CD14-positive monocyte (primary cell): ENCODE measurements around the gene MATCAP1. TPM values are rescaled to one million over a fixed set of nuclear protein-coding genes. Genes with fewer than 3 reads are reported as not detected.
A peak's percentile ranks its signal among the peaks of the same experiment; 100 is the strongest.

Experiments
- DNase-seq, 3 donors: peaks; one replicate each; pipeline ENCODE4 v3.0.0-alpha.2; 2011 to 2022
- H2AFZ ChIP-seq: 2 replicates; pipeline ENCODE4 v1.6.0; 2012; ENCODE audit warnings: mild to moderate bottlenecking, low read depth, low read length, inconsistent platforms; ENCODE audit not compliant: insufficient read depth, poor library complexity, severe bottlenecking
- H3K27ac ChIP-seq, 2 donors: 1 replicate in 1 of 2; 2 replicates in 1 of 2; pipeline ENCODE4 v1.5.1; 2012 to 2013; ENCODE audit warnings: low read length in 2 of 2, control low read depth in 1 of 2, inconsistent platforms in 1 of 2, low read depth in 1 of 2, mild to moderate bottlenecking in 1 of 2
- H3K27me3 ChIP-seq, 2 donors: one replicate each; pipeline versions ENCODE4 v1.6.0 to v1.6.1; 2011 to 2013; ENCODE audit warnings: low read length in 2 of 2; ENCODE audit not compliant: control insufficient read depth in 2 of 2, insufficient read depth in 2 of 2
- H3K36me3 ChIP-seq, 2 donors: replicated peaks in 1 of 2; 1 replicate in 1 of 2; 2 replicates in 1 of 2; pipeline versions ENCODE4 v1.5.1 to v1.6.1; 2012 to 2013; ENCODE audit warnings: low read length in 2 of 2, control low read depth in 1 of 2, inconsistent platforms in 1 of 2, mild to moderate bottlenecking in 1 of 2; ENCODE audit not compliant: insufficient read depth in 2 of 2, control insufficient read depth in 1 of 2
- H3K4me1 ChIP-seq, 2 donors: 1 replicate in 1 of 2; 2 replicates in 1 of 2; pipeline versions ENCODE4 v1.5.1 to v1.6.1; 2012 to 2013; ENCODE audit warnings: low read length in 2 of 2, control low read depth in 1 of 2, inconsistent platforms in 1 of 2, mild to moderate bottlenecking in 1 of 2, moderate library complexity in 1 of 2; ENCODE audit not compliant: insufficient read depth in 2 of 2, control insufficient read depth in 1 of 2
- H3K4me2 ChIP-seq: replicated peaks from 2 replicates; pipeline ENCODE3; 2012; ENCODE audit warnings: low read length, moderate library complexity, mild to moderate bottlenecking; ENCODE audit not compliant: poor library complexity, severe bottlenecking; ENCODE audit errors: extremely low read depth
- H3K4me3 ChIP-seq, 3 experiments: fragments of 200-600 bp in 1 of 3; sonication (generic) in 1 of 3; replicated peaks in 1 of 3; 1 replicate in 2 of 3; 2 replicates in 1 of 3; pipeline ENCODE4 v1.5.1; 2011 to 2013; ENCODE audit warnings: low read length in 3 of 3, mild to moderate bottlenecking in 3 of 3, control low read depth in 2 of 3, low read depth in 2 of 3, inconsistent platforms in 1 of 3, moderate library complexity in 1 of 3
- H3K79me2 ChIP-seq: 2 replicates; pipeline ENCODE4 v1.6.0; 2012; ENCODE audit warnings: mild to moderate bottlenecking, control low read depth, inconsistent platforms, low read length, moderate library complexity; ENCODE audit not compliant: insufficient read depth
- H3K9ac ChIP-seq: 2 replicates; pipeline ENCODE4 v1.6.0; 2017; ENCODE audit warnings: low read length, mild to moderate bottlenecking; ENCODE audit not compliant: insufficient read depth, poor library complexity, severe bottlenecking
- H3K9me3 ChIP-seq, 2 donors: replicated peaks in 1 of 2; 1 replicate in 1 of 2; 2 replicates in 1 of 2; pipeline versions ENCODE4 v1.5.1 to v1.6.1; 2012 to 2013; ENCODE audit warnings: low read length in 2 of 2, control low read depth in 1 of 2; ENCODE audit not compliant: control insufficient read depth in 1 of 2, insufficient read depth in 1 of 2
- H4K20me1 ChIP-seq: 2 replicates; pipeline ENCODE4 v1.6.0; 2012; ENCODE audit warnings: mild to moderate bottlenecking, low read length, control low read depth, moderate library complexity; ENCODE audit not compliant: insufficient read depth
- H3K27ac Mint-ChIP-seq, 7 donors: one replicate each; pipeline ENCODE4 v1.8.0; 2020; ENCODE audit warnings: mild to moderate bottlenecking in 7 of 7, mixed read lengths in 7 of 7, moderate library complexity in 6 of 7, inconsistent platforms in 2 of 7
- H3K27me3 Mint-ChIP-seq, 3 donors: one replicate each; pipeline ENCODE4 v1.8.0; 2021 to 2022; ENCODE audit warnings: low read depth in 3 of 3, mild to moderate bottlenecking in 3 of 3, mixed read lengths in 3 of 3, moderate library complexity in 3 of 3, inconsistent platforms in 1 of 3
- H3K36me3 Mint-ChIP-seq, 2 donors: one replicate each; pipeline ENCODE4 v1.8.0; 2020; ENCODE audit warnings: mixed read lengths in 2 of 2, inconsistent platforms in 1 of 2, mild to moderate bottlenecking in 1 of 2
- H3K4me1 Mint-ChIP-seq: one replicate; pipeline ENCODE4 v1.8.0; 2020; ENCODE audit warnings: mild to moderate bottlenecking, mixed read lengths
- H3K4me3 Mint-ChIP-seq, 2 donors: one replicate each; pipeline ENCODE4 v1.8.0; 2020; ENCODE audit warnings: mild to moderate bottlenecking in 2 of 2, mixed read lengths in 2 of 2, moderate library complexity in 1 of 2
- H3K9me3 Mint-ChIP-seq, 7 donors: one replicate each; pipeline ENCODE4 v1.8.0; 2020 to 2022; ENCODE audit warnings: mixed read lengths in 7 of 7, mild to moderate bottlenecking in 6 of 7, moderate library complexity in 6 of 7, inconsistent platforms in 2 of 7
- WGBS: methylation state at CpG from one replicate; pipeline ENCODE4 v1.1.5; 2013; ENCODE audit warnings: missing lambda C conversion rate; ENCODE audit not compliant: insufficient coverage; 5-methylcytosine and 5-hydroxymethylcytosine counted together
- intact Hi-C, 2 donors: fragments of 100-400 bp; cut with micrococcal nuclease; formaldehyde crosslinking; loops; one replicate each; pipeline versions ENCODE4 v1.15.0 to v1.15.1; 2023
- polyA plus RNA-seq, 3 donors: library from polyadenylated mRNA; depleted of rRNA in 1 of 3; unstranded in 2 of 3; stranded (reverse) in 1 of 3; fragments of 300-500 nt in 2 of 3; fragments of >200 nt in 1 of 3; fragmentation: Illumina TruSeq in 2 of 3; gene quantifications; 1 replicate in 2 of 3; 2 replicates in 1 of 3; pipeline ENCODE4 v1.2.3, GENCODE V29; 2012 to 2021
- TF ChIP-seq, protein P1 (sequence below): fragments of 200-600 bp; IDR thresholded peaks from one replicate; pipeline ENCODE4 v1.8.0; 2022; ENCODE audit warnings: antibody characterized with exemption, mild to moderate bottlenecking

The MATCAP1 gene
- polyA plus RNA-seq, 3 donors = 0.58 to 43.3 (median 0.99) TPM

GRCh38 chr16:67155295-67156142, 28.2 kb downstream of the MATCAP1 start:
- Mint-ChIP-seq H3K36me3 (peaks cover 6% of the 10 kb centered on the region in 2 donors), H3K27me3 (peaks cover 52 to 65% (median 53%) of the 10 kb centered on the region in 3 donors), H3K9me3 (peaks cover 0 to 7% (median 0%) of the 10 kb centered on the region in 7 donors), H3K4me3 (peak overlapping the region; percentile 66 to 85), H3K27ac (no peak overlapping the region), H3K4me1 (peaks cover 47% of the 10 kb centered on the region)
- no peaks in the 10 kb centered on the region for H3K36me3 ChIP-seq
- intact Hi-C loops = loop anchor here (2.0 to 5.0 kb wide), 3 partner anchors 138 to 198 kb away; no protein-coding TSS in a partner anchor
- H3K9me3 ChIP-seq = peaks cover 0 to 5% of the 10 kb centered on the region in 2 donors
- WGBS = 18% methylated on average over 74 of the region's 74 CpGs
- TF ChIP-seq, protein P1, sequence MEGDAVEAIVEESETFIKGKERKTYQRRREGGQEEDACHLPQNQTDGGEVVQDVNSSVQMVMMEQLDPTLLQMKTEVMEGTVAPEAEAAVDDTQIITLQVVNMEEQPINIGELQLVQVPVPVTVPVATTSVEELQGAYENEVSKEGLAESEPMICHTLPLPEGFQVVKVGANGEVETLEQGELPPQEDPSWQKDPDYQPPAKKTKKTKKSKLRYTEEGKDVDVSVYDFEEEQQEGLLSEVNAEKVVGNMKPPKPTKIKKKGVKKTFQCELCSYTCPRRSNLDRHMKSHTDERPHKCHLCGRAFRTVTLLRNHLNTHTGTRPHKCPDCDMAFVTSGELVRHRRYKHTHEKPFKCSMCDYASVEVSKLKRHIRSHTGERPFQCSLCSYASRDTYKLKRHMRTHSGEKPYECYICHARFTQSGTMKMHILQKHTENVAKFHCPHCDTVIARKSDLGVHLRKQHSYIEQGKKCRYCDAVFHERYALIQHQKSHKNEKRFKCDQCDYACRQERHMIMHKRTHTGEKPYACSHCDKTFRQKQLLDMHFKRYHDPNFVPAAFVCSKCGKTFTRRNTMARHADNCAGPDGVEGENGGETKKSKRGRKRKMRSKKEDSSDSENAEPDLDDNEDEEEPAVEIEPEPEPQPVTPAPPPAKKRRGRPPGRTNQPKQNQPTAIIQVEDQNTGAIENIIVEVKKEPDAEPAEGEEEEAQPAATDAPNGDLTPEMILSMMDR = peak; percentile 97
- no peak overlapping the region for H3K4me3 ChIP-seq
- DNase-seq = peak; percentile 65 to 75 (median 66)
- no peak overlapping the region for H3K27ac ChIP-seq
- H3K4me2 ChIP-seq = peak overlapping the region; percentile 67
- H2AFZ ChIP-seq = no peak overlapping the region
- peaks cover 80% of the 10 kb centered on the region for H4K20me1 ChIP-seq
- no peaks in the 10 kb centered on the region for H3K79me2 ChIP-seq
- H3K4me1 ChIP-seq = peaks cover 34 to 45% of the 10 kb centered on the region in 2 donors
- H3K27me3 ChIP-seq = peaks cover 10 to 49% of the 10 kb centered on the region in 2 donors
- H3K9ac ChIP-seq = no peak overlapping the region

GRCh38 chr16:67154578-67155294, 29.0 kb downstream of the MATCAP1 start:
- H3K9ac ChIP-seq = no peak overlapping the region

More at GRCh38 chr16:67154578-67155294, 29.0 kb downstream of the MATCAP1 start:
- Histone ChIP-seq H2AFZ (no peak overlapping the region), H3K27me3 (peaks cover 13 to 54% of the 10 kb centered on the region in 2 donors), H3K36me3 (no peaks in the 10 kb centered on the region), H3K4me3 (no peak overlapping the region), H3K4me2 (peak overlapping the region; percentile 67), H3K4me1 (peaks cover 31 to 45% of the 10 kb centered on the region in 2 donors), H3K9me3 (peaks cover under 1 to 8% of the 10 kb centered on the region in 2 donors), H4K20me1 (peaks cover 82% of the 10 kb centered on the region), H3K27ac (no peak overlapping the region), H3K79me2 (no peaks in the 10 kb centered on the region)
- Mint-ChIP-seq H3K27me3 (peaks cover 53 to 71% (median 54%) of the 10 kb centered on the region in 3 donors), H3K4me3 (peak overlapping the region; percentile 66 to 85), H3K27ac (no peak overlapping the region), H3K36me3 (peaks cover 6% of the 10 kb centered on the region in 2 donors), H3K9me3 (peaks cover 0 to 7% (median 1%) of the 10 kb centered on the region in 7 donors), H3K4me1 (peaks cover 46% of the 10 kb centered on the region)
- no peak for DNase-seq
- intact Hi-C loops = loop anchor here (2.0 to 5.0 kb wide), 3 partner anchors 137 to 197 kb away; no protein-coding TSS in a partner anchor
- WGBS = 47% methylated on average over 48 of the region's 61 CpGs
- TF ChIP-seq, protein P1 = no peak
